ENCODE measurements around the gene ZFP3.

ZFP3 gene

DNA sequence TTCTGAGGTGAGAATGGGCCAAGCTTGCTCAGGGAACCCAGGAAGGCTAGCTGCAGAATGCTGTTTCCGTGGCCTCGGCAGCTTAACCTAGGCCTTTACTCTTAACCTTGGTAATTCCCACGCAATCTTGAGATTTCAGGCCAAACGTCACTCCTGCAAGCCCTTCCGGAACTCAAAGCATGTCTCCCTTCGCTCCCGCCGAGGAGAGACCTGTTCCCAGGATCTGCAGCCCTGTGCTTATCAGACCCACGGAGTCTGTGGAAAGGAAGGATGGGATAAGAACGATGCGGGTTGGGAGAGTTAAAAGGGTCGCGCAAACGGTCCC is 524 bp upstream of the ZFP3 start:
- TF ChIP-seq PAX5 (IDR thresholded peaks at IDR 0.05; ENCODE audit: insufficient read depth, low read length, severe bottlenecking) (no peak), POU2F2 (IDR thresholded peaks at IDR 0.05; ENCODE audit: low read depth, low read length) (no peak), TAF1 (IDR thresholded peaks at IDR 0.05; ENCODE audit: low read depth, low read length) (no peak), POLR2A (IDR thresholded peaks at IDR 0.05; ENCODE audit: low read depth, low read length) (no peak), POLR2AphosphoS5 (IDR thresholded peaks at IDR 0.05; ENCODE audit: low read depth, low read length) (no peak), SPI1 (IDR thresholded peaks at IDR 0.05; ENCODE audit: low read depth, low read length) (no peak)
- no peak for DNase-seq (ENCODE audit: insufficient read length, low spot score)
- no peak for FAIRE-seq

DNA sequence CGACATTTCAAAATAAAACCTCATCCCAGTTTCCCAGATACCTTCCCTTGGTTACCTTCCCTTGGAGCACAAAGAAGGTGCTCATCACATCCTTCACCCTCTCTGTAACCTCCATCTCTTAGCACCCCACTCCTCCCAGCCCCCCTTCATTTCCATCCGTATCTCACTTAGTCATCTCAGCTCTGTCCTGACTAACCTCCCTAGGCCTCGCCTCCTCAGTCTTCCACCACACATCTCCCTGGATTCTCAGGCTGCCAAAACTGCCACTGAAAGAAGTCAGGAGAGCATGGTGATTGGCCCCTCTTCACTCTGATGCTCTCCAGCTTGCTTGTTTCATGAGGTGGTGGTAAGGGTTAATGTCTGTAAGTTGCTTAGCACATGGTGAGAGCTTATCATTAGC is 2.3 kb downstream of the ZFP3 start:
- TF ChIP-seq PAX5 (IDR thresholded peaks at IDR 0.05; ENCODE audit: insufficient read depth, low read length, severe bottlenecking), result no peak
- TF ChIP-seq POU2F2 (IDR thresholded peaks at IDR 0.05; ENCODE audit: low read depth, low read length), result no peak
- TF ChIP-seq SPI1 (IDR thresholded peaks at IDR 0.05; ENCODE audit: low read depth, low read length), result no peak
- FAIRE-seq, result no peak
- no peak for DNase-seq (ENCODE audit: insufficient read length, low spot score)

DNA sequence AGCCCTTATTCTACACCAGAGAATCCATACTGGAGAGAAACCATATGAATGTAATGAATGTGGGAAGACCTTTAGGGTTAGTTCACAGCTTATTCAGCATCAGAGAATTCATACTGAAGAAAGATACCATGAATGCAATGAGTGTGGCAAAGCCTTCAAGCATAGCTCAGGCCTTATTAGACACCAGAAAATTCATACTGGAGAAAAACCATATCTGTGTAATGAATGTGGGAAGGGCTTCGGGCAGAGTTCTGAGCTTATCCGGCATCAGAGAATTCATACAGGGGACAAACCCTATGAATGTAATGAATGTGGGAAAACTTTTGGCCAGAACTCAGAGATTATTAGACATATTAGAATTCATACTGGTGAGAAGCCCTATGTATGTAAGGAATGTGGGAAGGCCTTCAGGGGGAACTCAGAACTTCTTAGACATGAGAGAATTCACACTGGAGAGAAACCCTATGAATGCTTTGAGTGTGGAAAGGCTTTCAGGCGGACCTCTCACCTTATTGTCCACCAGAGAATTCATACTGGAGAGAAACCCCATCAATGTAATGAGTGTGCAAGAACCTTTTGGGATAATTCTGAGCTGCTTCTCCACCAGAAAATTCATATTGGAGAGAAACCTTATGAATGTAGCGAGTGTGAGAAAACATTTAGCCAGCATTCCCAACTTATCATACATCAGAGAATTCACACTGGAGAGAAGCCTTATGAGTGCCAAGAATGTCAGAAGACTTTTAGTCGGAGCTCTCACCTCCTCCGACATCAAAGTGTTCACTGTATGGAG is 14.1 kb downstream of the ZFP3 start:
- DNase-seq (ENCODE audit: insufficient read length, low spot score), result no peak
- no peak for FAIRE-seq

DNA sequence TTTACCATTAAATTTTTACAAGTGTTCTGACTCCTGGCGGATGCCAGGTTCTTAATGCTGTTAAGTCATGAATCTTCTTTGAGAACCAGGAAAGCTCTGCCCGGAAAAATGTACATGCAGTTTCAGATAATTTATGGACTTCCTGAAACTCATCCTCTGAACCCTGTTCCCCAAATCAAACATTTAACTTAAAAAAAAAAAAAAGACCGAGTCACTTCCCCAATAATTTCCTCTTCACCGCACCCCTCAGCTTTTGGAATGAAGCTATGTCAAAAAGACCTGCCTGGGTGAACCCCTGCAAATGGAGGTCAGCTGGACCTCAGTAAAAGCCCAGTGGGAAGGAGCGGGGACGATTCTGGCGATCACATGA is 18.4 kb downstream of the ZFP3 start:
- FAIRE-seq (no peak), DNase-seq (ENCODE audit: insufficient read length, low spot score) (no peak)
- TF ChIP-seq POLR2AphosphoS5 (IDR thresholded peaks at IDR 0.05; ENCODE audit: low read depth, low read length) (no peak), POU2F2 (IDR thresholded peaks at IDR 0.05; ENCODE audit: low read depth, low read length) (no peak), TAF1 (IDR thresholded peaks at IDR 0.05; ENCODE audit: low read depth, low read length) (no peak), SPI1 (IDR thresholded peaks at IDR 0.05; ENCODE audit: low read depth, low read length) (no peak), POLR2A (IDR thresholded peaks at IDR 0.05; ENCODE audit: low read depth, low read length) (no peak)

More for the DNA sequence above, 14.1 kb downstream of the ZFP3 start:
- no peak for TF ChIP-seq POLR2AphosphoS5 (IDR thresholded peaks at IDR 0.05; ENCODE audit: low read depth, low read length)

DNA sequence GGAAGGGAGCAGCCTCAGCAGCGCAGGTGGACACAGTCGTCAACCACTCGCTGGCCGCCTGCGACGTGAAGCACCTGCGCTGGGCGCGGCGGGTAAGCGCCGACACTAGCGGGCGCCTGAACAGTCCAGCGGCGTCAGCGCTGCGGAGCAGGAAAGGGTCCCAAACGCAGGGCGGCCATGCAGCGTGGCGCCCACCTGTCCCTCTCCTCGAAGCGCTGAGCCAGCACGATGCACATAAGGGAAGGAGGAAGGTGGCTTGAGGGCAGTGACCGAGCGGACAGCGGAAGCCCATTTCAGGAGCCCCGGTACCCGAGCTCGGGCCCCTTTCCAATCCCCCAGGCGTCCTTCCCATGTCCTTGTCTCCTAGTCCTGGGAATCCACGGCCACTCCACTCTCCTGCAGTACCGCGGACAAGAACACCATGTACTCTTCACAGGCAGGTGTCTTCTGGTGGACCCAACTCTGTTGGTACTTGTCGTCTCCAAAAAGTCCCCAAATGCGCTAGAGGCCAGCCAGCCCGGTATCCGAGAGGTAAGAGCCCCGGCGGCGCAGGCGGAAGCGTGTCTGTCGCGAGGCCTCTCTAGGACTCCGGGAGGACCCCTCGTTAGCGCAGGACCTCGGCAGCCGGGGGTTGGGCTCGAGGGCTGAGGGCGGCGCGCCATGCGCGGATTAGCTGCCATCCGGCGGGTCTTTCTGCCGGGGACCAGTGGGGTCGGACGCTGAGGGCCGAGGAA is 19.0 kb downstream of the ZFP3 start:
- TF ChIP-seq POLR2AphosphoS5 (IDR thresholded peaks at IDR 0.05; ENCODE audit: low read depth, low read length) (no peak), POU2F2 (IDR thresholded peaks at IDR 0.05; ENCODE audit: low read depth, low read length) (no peak)
- no peak for DNase-seq (ENCODE audit: insufficient read length, low spot score)
- no peak for FAIRE-seq

DNA sequence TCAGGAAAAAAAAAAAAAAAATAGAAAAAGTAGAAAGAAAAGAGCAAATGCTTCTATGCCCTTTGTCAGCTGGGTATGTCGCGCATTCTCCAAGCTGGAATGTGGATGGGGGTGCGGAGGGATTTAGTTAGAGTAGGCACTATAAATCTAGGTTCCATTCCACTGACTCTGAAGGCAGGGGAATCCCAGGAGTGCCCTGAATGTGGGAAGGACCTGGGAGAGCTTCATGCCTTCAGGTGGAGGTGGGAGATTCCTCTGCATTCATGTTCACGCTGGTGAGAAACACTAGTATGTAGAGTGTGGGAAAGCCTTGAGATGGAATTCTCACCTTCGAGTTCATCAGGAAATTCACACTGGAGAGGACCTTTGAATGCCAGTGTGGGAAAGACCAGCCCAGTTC is 21.0 kb downstream of the ZFP3 start:
- FAIRE-seq (no peak), DNase-seq (ENCODE audit: insufficient read length, low spot score) (no peak)
- no peak for TF ChIP-seq POLR2A (IDR thresholded peaks at IDR 0.05; ENCODE audit: low read depth, low read length)

DNA sequence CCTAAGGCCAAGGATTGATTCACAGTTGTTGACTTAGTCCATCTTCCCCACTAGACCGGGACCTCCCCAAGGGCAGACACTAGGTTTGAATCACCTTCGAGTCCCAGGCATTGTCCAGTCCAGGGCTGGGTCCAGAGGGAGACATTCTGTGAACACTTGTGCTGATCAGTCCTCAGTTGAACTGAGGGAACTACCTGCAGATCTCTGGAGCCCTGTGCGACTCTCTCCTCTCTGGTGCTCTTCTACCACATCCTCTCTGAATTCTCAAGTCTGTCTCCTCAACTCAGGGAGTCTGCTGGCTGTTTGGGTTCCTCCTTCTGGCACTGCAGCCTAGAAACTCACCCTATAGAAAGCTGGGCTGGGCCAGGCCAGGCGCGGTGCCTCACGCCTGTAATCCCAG is 22.6 kb downstream of the ZFP3 start:
- no peak for TF ChIP-seq POLR2AphosphoS5 (IDR thresholded peaks at IDR 0.05; ENCODE audit: low read depth, low read length)
- TF ChIP-seq SPI1 (IDR thresholded peaks at IDR 0.05; ENCODE audit: low read depth, low read length), result no peak
- no peak for TF ChIP-seq PAX5 (IDR thresholded peaks at IDR 0.05; ENCODE audit: insufficient read depth, low read length, severe bottlenecking)
- no peak for TF ChIP-seq POU2F2 (IDR thresholded peaks at IDR 0.05; ENCODE audit: low read depth, low read length)
- TF ChIP-seq TAF1 (IDR thresholded peaks at IDR 0.05; ENCODE audit: low read depth, low read length), result no peak
- TF ChIP-seq POLR2A (IDR thresholded peaks at IDR 0.05; ENCODE audit: low read depth, low read length), result no peak
- DNase-seq (ENCODE audit: insufficient read length, low spot score), result no peak
- no peak for FAIRE-seq

DNA sequence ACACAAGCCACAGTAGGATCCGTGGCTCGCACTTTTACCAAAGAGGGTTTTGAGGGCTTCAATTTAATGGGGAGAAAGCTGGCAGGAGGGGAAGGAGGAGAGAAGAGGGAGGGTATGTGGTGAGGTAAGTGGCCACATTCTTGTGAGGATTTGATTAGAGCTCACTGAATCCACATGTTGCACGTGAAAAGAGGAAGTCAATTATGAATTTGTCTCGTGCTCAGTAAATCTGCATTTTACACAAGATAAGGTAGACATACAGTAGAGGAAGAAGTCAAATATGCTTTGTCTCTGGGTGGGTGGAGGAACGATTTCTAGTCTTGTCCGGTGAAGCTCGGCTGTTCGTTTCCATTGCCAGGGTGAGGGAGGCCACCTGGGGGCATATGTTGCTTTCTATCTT is 32.5 kb downstream of the ZFP3 start:
- DNase-seq (ENCODE audit: insufficient read length, low spot score) (no peak), FAIRE-seq (peak; percentile 78)
- TF ChIP-seq POU2F2 (IDR thresholded peaks at IDR 0.05; ENCODE audit: low read depth, low read length) (no peak), POLR2A (IDR thresholded peaks at IDR 0.05; ENCODE audit: low read depth, low read length) (no peak), SPI1 (IDR thresholded peaks at IDR 0.05; ENCODE audit: low read depth, low read length) (peak; percentile 91), POLR2AphosphoS5 (IDR thresholded peaks at IDR 0.05; ENCODE audit: low read depth, low read length) (no peak)

DNA sequence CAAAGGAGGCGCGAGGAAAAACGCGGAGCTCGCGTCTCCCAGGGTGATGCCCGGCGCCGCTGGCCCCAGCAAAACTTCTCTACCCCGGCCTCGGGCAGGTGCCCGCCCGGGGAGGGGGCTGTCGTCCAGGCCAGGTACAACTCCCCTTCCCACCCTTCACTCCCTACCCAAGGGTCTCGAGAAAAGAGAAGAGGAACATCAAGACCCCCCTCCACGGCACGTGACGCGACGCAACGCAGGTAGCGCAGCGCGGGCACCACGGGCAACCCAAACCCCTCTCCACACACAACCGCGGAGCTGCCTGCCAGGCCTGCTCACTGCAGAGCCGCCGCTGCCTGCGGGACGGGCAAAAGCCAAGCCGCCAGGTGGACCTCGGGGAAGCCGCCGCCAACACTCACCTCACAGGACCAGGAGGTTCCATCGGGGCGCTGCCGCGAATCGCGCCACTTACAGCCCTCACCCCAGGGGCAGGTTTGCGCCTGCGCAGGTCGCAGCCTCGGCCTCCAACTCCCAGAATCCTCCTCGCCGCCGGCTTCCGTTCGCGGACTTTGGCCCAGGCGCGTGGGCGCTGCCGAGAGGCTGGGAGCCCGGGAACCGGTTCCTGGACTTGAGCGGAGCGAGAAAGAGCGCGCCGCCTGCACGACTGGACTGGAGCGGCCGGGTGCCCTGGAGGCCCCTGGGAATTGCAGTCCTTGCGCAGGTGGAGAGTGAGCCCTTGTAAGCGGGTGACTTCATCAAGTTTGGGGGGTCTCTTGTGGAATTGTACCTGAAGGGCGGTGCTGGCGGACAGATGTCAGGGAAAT is 33.3 kb downstream of the ZFP3 start, which contains the start of gene ZNF232:
Gene ZNF232, minus strand, starts transcription at position 477 of the 803 bp plus-strand sequence. Its CDS starts 56 bp downstream, at position 421.
- FAIRE-seq (peak; percentile 99), DNase-seq (ENCODE audit: insufficient read length, low spot score) (peak; percentile 95)
- TF ChIP-seq POLR2A (IDR thresholded peaks at IDR 0.05; ENCODE audit: low read depth, low read length) (peak; percentile 32; the same call in 1 of the 2 replicates), POLR2AphosphoS5 (IDR thresholded peaks at IDR 0.05; ENCODE audit: low read depth, low read length) (no peak), SPI1 (IDR thresholded peaks at IDR 0.05; ENCODE audit: low read depth, low read length) (no peak)
